CD1c-positive myeloid dendritic cell (primary cell): Measurements from ENCODE around the gene CPLANE2.
"Not testable (repeated sequence)": the region's sequence is repeated elsewhere in the genome, so short reads cannot be mapped to it uniquely, and the experiment has no call there.

Source experiments
- DNase-seq: peaks from one replicate; pipeline ENCODE4 v3.0.0-alpha.2; 2016; ENCODE audit errors: extremely low spot score

The CPLANE2 gene

DNA sequence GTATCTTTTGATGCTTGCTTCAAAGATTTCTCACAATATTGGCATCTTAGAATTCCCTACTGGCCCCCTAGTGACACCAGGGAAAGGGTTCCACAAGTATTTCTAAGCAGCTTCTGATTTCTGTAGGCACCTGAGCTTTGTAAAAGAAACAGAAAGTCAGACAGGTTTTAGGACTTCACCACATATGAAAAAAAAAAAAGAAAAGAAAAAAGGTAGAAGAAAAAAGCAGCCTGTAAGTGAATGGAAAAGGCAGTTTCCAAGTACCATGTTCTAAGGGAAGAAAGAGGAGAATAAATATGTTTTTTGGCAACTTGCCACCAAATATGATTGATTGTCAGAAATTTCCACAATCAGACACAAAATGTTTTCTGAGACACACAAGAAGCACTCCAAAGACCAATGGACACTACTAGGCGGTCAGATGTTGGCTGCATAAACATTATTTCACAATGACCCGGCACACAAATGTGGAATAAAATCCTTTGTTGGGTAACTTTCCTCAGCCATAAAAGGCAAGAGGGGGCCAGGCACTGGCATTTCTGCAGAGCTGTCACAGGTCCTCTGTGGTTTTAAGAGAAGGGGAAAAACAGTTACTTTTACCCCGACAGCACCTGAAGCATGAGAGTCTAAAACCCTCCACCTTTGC lies 12.7 kb upstream of the CPLANE2 start:
- DNase-seq, result no peak

DNA sequence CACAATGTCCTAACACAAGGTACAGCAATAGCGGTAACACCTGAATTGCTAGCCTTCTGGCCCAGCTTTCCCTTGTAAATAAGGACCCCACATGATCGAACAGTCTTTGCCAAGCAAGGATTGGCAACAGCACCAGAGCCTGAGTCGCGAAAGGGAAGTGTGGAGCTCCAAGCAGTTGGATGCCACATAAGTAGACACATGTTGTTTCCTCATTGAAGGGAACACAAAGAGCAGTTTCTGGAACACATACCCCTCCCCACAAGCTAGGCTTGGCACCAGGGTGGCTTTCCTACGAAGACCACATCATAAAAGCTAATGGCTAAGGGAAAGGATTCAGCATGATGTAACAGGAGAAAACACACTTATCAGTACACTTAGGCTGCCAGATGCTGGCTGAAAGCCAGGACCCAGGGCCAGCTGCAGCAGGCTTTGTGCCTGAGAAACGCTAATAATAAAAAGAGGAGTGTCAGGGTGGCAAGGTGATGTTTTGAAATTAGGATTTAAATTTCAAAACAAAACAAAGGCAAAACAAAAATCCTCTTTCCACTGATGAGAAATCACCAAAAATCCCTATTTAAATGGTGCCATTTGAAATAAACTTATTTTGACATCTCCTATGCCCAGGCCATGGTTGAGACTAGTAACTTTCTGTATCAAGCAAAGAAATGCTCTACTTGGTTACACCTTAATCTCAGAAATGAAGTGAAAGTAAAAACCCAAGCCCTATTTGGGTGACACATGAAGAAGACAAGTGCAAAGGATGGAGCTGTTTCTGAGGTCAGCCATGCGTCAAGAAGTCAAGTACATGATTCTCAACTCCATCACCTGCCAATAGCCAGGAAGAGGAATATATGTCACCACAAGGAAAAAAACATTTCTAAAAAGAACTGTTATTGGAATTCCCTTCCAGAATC lies 11.9 kb upstream of the CPLANE2 start:
- no peak for DNase-seq

DNA sequence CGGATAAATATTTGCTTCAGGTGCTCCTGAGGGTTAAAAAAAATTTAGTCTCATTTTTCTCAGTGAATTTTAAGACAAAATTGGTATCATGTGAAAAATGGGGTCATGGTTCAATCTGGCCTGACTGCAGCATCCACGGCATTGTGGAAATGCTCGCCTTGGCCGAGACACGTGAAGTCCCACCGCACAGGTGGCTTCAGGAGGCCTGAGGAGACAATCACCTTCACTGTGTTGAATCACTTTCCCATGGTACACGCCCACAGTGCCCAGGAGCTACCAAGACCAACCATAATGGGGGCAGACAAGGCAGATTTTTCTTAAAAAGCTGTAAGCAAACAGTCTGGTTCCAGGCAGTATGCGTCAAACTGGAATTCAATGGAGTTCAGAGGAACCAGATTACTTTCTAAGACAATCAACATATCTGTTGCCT lies 11.0 kb upstream of the CPLANE2 start:
- DNase-seq, result no peak

DNA sequence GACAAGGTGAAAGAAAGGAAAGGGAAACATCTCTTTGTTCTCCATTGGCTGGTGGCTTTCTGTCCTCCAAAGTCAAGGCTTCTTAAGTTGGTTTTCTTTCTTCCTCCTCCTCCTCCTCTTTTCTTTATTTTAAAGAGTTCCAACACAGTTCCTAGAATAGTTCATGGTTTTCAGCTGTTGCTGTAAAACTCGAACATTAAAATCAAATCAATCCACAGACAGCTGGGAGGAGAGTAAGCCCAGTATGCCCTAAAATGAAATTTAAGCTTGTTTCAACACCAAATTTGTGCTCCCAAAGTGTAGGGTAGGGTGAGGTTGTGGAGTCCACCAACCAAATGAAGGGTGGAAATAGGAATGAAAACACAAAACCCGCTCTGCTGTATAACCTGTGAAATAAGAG lies 10.5 kb upstream of the CPLANE2 start:
- no peak for DNase-seq

DNA sequence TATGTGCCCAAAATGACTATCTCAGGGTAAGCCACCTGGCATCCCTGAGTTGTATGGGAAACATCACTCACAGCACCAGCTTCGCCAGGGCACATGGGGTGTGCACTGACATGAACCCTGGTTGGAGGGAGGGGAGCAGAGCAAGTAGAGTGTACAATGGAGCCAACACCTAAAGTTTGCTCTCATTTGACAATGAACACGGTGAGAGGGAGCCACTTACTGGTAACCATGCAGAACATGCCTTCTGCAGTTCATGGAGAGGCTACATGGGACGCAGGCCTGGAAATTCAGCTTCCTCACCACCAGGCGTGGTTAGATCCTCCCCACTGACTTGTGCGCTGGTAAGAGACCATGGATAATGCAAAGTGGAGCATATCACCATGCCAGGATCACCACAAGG lies 10.0 kb upstream of the CPLANE2 start:
- DNase-seq, result no peak

DNA sequence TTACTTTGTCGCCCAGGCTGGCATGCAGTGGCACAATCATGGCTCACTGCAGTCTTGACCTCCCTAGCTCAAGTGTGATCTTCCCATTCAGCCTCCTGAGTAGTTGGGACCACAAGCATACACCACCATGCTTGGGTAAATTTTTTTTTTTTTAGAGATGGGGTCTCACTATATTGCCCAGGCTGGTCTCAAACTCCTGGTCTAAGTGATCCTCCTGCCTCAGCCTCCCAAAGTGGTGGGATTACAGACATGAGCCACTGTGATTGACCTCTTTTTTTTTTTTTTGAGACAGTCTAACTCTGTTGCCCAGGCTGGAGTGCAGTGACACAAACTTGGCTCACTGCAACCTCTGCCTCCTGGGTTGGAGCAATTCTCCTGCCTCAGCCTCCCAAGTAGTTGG lies 9.3 kb upstream of the CPLANE2 start:
- not testable (repeated sequence) for DNase-seq

DNA sequence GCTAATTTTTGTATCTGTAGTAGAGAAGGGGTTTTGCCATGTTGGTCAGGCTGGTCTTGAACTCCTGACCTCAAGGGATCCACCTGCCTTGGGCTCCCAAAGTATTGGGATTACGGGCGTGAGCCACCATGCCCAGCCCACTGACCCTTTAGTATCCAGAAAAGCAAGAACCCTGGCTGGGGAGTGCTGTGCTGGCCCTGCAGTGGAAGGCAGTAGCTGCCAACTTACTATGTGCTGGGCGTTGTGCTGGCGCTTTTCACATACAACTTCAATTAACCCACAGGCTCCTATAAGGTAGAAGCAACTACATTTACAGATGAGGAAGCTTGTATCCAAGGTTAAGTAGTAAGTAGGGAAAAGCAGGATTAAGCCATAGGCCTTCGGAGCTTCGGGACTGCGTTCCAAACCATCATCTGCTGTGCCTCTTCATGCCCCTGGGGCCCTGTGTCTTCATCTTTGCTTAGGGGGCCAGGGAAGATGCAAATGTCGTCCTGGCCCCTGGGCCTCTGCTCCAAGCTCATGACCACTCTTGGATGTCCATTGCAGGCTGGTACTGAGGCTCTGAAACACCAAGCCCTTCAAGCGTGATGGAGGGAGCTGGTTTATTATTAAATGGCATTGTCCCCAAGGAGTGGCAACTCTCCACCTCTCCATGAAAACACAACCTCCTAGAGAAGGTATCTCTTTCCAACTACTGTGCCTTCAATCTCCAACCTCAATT lies 8.7 kb upstream of the CPLANE2 start:
- DNase-seq, result no peak

DNA sequence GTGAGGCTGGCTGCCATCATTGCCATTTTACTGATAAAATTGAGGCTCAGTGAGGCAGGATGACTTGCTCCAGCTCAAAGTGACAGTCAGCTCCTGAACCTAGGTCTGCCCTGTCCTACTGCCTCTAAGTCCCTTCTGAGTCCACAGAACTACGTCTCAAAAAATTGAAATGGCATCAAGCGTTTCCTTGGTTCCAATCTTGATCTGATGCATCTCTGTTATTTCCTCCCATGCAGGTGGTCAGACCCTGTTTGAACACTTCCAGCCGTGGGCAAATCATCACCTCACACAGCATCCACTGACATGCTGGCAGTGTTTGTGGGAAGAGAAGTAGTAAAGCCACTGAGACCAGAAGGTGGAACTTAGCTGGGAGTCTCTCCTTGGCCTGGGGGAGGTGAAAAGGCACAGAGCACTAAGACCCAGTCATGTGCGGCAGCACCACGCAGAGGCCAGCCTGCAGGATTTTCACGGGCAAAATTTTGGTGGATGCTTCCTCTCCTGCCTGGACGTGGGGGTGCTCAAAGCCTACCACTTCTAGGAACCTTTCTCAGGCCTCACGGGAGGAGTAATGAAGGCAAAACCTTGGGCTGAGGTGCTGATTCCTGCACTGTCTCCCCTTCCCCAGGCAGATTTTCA lies 7.8 kb upstream of the CPLANE2 start:
- DNase-seq, result no peak

DNA sequence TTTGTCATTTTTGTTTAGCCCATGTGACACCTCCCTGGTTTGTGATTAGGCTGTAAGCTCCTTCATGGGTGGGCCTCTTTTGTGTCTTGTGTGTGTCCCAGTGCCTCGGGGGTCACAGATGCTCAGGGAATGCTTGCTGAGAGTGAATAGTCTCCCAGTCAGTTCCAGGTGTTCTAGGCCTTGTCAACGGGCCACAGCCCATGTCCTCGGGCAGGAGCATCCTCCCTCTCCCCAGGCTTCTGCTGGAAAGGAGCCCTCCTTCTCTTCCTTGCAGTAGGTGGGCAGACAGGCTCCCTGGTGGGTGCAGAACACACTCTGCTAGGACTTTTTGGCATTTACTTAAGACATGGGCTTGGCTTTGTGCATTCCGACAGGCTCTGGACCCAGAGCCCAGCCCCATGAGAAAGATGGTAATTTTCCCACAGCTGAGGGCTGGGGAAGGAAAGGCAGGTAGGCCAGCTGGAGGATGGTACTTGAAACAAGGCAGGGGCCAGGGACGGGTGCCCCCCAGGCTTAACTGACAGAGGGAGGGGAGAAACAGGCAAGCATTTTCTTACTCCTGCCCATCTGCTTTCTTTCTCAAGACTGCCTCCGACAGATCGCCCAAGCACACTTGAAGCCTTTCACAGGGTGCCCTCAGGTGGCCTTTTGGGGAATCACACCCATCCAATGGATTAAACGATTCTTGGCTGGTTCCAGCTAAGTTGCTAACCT lies 7.1 kb upstream of the CPLANE2 start:
- peak; percentile 76 for DNase-seq

DNA sequence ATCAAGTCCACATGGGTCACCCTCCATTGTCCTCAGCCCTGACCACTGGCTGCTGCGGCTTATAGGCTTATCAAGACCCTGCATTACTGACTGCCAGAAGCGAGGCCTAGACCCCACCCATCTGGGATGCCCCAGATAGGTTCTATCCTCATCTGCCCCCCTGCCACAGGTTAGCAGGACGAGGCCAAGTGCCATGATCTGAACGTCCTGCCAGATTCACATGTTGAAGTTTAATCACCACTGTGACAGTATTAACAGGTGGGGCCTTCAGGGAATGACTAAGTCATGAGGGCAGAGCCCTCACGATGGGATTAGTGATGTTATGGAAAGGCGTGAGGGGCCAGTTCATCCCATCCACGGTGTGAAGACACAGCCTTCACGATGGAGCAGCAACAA lies 6.2 kb upstream of the CPLANE2 start:
- no peak for DNase-seq

DNA sequence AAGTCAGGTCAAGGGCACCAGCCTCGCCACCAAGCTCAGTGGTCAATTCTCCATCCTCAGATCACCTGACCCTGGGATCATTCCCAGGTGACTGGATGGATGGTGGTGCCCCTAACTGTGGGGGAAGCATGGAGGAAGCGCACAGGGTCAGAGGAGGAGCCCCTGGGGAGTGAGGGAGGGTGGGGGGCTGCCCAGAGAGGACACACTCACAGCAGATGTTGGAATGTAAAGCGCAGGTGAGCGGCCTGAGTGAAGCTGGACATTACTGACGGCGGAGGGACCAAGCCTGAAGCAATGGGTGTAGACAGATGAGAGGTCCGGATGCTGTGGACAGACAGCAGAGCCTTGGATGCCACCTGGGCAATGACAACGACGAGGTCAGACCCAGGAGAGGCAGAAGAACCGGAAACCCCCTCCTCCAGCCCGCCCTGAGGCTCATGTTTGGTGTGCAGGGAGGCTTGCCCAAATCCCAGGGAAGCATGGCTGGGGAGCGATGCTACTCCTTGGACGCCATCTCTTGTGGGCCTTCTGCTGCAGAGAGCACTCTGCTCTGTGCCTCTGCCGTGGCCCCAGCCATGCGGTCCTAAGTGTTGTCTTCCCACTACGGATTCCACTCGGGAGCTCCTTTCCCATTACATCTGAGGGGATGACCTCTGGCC lies 5.7 kb upstream of the CPLANE2 start:
- DNase-seq, result no peak

DNA sequence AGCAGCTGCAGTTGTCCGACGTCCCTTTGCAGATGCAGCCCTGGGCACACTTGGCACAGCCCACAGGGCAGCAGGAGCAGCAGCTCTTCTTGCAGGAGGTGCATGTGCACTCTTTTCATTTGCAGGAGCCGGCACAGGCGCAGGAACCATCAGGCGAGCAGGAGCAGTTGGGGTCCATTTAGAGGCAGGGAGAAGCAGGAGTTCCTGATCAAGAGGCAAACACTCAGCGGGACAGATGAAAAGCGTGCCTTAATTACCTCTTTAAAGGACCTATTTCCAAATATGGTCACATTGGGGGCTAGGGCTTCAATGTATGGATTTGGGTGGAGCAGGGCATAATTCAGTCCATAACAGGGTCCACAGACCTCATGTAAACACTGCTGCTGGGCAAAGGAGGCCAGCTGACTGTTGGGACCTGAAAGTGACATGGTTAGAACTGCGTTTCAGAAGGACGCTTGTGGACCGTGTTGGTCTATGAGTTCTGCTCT lies 4.3 kb upstream of the CPLANE2 start:
- no peak for DNase-seq

DNA sequence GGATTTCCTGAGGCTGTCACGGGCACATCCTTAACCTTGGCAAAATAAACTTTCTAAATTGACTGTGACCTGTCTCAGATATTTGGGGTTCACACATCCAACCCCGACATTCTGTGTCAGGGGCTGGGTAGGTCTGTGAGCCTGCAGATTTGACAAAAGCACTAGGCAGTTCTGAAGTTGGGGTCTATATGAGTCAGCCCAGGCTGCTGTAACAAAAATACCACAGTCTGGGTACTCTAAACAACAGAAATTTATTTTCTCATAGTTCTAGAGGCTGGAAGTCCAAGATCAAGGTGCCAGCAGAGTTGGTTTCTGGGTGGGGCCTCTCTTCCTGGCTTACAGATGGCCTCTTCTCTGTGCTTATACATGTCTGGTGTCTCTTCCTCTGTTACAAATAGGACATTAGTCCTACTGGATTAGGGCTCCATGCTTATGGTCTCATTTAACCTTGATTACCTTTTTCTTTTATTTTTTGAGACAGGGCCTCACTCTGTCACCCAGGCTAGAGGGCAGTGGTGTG lies 3.0 kb upstream of the CPLANE2 start:
- DNase-seq, result no peak

DNA sequence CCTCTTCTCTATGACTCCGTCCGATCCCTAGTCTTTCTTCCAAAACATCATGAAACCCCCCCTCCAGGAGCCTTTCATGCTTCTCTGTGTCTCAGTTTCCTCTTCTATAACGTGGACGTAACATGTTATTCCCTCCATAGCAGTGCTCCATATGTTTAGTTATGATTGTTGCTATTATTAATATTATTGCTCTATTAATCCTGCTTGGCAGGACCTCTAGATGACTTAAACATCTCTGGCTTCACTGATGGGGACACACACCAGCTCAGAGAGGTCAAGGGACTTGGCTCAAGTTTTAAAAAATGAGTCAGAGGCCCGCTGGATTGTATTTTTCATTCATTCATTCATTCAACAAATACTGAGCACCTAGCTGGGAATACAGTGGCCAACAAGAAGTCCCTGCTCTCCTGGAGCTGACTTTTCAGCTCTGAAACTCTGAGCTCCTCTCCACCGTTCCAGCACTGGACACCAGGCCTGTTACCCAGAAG lies 404 bp upstream of the CPLANE2 start:
- DNase-seq, result no peak

DNA sequence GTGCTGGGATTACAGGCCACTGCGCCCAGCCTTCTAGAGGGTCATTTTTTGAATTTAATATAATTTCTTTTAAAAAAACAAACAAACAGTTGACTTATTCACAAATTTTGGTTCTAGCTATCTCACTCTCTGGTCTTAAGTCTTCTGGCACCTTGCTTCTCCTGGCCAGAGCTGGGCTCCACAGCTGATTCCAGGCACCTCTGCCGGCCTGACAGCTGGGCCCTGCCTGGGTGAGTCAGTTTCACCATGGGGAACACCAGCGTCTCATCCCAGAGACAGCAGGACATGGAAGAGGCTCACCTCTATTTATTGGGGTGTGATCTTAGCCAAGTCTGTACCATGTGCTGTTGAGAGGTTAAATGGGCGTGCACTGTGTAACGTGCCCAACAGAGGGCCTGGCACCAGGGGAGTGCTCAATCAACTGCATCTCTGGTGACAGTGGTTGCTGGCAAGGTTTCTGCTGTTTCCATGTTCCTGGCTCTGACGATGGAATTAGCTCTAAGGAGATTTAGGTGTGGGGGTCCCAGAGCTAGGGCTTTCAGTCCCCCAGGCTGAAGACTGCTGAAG lies 956 bp downstream of the CPLANE2 start:
- DNase-seq, result peak; percentile 44

DNA sequence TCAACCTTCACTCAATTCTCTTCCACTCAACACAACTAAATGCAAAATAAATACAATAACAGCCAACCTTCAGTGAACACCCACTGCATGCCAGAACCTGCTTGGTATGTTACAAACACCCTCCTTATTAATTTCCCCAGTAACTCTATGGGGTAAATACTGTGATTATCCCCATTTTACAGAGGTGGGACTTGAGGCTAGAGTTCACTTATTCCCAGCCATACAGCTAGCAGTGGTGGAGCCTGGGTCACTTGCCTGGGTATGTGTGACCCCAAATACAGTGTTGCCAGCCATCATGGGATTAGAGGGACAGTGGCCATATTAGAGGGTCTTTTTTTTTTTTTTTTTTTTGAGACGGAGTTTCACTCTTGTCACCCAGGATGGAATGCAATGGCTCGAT lies 1.6 kb downstream of the CPLANE2 start:
- DNase-seq, result no peak

DNA sequence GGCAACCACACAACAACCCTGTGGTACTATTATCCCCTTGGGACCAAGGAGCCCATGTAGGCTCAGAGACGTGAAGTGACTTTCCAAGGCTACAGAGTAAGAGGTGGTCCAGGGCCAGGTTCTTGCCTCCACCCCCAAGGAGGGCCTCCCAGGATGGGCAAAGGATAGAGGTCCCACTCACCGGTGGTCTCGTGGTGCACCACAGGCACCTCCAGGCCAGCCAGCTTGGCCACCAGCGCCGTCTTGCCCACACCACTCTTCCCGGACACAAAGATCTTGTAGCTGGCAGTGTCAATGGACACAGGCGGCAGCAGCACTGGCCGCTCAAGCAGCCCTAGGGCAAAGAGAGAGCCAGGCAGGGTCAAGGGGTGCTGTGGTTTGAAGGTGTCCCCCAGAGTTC lies 3.6 kb downstream of the CPLANE2 start:
- no peak for DNase-seq

DNA sequence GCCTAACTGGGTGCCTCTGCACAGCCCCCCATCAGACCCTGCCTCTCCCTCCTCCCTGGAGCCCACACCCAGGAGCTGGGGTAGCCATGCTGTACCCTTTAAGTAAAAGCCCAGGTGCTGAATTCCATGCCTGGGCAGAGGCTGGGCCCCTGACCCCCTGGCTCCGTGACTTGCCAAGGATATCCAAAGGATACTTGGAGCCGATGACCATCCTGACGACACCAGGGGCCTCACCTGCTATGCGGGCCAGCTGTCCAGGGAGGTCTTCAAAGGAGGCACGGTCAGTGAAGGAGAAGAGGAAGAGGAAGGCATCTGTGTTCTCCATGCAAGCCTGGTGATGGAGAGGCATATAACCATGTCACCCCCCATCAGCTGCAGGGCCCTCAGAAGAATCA lies 4.7 kb downstream of the CPLANE2 start:
- DNase-seq, result no peak

DNA sequence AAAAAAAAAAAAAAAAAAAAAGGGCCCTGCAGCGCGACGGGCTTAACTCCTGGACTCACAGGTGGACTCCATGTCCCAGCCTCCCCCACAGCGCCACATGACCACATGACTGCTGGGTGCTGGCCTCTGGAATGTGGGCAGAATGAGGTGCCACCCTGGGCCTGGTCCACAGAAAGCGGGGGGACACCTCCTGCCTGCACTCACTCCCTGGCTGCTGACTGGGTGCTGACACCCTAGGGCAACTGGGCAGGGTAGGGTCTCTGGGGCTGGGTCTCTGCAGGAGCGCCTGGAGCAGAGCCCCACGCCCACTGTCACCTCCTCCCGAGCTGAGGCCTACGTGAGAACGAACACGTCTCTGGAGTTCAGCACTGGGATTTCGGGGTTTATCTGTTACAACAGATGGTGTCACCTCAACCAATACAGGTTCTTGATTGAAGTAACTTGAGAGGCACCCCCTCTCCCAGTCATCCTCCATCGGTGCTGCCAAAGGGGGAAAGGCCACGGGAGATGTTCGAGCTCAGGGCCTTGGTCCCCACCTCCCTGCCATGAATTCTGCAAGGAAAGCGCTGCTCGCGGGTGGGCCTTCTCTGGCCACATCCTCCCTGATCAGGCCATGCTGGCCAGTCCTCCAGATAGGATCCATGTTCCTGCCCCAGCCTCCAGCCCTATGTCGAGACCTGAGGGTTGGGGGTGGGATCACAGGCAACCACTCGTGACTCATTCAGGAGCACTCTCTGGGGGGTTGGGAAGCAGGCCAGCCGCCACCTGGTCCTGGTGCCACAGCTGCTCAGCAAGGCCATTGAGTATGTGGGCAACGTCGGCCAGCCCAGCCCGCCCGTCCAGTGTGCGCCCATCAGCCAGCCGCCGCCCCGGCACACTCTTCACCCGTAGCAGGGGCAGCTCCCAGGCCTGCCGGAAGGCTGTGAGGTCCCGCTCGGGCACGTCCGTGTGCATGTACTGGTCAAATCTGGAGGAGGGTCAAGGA lies 5.4 kb downstream of the CPLANE2 start:
- no peak for DNase-seq
